HCEC 1CT (cell line): ENCODE data around the gene SATL1.
A peak's percentile ranks its signal among the peaks of the same experiment; 100 is the strongest.
"Not testable (repeated sequence)": the region's sequence is repeated elsewhere in the genome, so short reads cannot be mapped to it uniquely, and the experiment has no call there.

ENCODE experiments used
- DNase-seq: peaks from one replicate; pipeline ENCODE4 v3.0.0-alpha.2; 2017

SATL1 gene, protein sequence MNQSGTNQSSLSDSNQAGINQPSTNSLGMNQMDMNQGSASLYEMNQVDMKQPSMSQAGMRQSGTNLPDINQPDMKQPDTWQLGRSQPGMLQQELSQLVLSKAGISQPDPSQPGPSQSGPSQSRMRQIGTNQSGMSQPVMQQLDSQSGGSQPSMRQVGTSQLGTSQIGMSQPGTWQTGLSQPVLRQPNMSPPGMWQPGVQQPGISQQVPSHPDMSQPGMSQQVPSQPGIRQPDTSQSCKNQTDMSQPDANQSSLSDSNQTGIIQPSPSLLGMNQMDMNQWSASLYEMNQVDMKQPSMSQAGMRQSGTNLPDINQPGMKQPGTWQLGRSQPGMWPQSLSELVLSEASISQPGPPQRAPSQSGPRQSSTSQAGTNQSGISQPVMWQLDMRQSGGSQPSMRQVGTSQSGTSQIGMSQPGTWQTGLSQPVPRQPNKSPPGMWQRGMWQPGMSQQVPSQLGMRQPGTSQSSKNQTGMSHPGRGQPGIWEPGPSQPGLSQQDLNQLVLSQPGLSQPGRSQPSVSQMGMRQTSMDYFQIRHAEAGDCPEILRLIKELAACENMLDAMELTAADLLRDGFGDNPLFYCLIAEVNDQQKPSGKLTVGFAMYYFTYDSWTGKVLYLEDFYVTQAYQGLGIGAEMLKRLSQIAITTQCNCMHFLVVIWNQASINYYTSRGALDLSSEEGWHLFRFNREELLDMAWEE

GRCh38 chrX:85243761-85244449, at the start of gene SATL1, which contains the start of gene ZNF711:
SATL1 (minus strand) TSS chrX:85243779; CDS start chrX:85108968, 134,811 bp downstream.
ZNF711 (plus strand) TSS chrX:85243991; CDS start chrX:85247573, 3,582 bp downstream.
- no peak for DNase-seq

DNA sequence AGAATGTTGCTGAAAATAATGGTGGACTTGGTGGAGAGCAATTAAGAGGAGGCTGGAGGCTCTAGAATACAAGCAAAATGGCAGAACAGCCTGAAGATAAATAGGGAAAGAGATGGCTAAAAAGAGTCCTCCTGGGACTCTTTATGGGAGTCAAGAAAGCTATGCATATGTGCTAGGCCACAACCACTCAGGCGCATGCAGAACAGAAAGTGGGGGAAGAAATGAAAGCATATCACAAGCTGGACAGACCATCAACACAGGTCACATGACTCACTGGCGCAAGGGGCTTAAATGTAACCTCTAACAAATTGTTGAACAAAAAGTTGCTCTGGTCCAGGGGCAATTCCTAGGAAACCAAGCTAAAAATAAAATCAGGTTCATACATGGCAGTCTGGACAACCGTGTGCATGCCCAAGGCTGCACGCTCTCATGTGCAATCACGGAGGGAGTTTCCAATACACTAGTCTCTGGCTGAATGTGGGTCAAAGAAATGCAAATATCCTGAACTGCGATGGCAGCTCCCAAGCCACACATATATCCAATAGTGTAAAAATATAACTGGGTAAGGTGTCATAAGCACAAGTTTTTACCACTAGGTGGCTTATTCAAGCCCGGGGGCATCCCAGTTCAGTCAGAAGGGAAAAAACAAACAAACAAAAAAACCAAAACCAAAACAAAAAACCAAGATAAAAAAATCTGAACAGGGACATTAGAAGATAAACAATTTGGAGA, 45.6 kb upstream of the SATL1 start:
- no peak for DNase-seq

- not testable (repeated sequence) for DNase-seq
Observed at GRCh38 chrX:85285286-85285685, 41.7 kb upstream of the SATL1 start.

DNA sequence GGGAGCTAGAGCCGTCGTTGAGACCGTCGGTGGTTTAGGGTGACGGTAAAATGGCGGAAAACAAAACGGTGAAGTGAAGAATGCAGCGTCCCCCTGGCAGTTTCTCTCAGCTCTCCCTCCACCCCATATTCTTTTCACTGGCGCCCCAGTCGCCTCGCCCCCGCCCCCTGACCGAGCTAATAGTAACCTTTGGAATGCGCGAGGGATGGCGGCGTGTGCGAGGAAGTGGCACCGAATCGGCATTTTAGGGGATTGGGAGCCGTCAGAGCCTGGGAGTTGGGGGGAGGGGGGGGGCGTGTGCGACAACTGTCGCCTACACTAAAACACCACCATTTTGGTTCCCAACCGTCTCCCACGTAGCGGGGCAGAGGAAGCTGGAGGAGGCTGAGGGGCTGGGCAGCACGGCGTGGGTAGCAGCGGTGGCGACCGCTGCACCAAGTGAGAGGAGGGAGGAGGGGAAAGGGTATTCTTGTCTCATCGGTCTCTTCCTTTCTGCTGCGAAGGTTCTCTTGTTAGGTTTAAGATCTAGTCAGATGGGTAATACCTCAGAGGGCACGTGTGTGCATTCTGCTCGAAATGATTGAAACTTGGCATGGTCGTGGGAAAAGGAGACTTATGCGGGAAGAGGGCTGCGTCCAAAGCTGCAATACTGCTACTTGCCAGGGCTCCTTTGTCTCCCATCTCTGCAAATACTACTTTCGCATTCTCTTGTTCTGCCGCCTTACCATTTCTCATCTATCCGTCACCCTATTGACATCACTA, 1.1 kb upstream of the SATL1 start:
- no peak for DNase-seq

DNA sequence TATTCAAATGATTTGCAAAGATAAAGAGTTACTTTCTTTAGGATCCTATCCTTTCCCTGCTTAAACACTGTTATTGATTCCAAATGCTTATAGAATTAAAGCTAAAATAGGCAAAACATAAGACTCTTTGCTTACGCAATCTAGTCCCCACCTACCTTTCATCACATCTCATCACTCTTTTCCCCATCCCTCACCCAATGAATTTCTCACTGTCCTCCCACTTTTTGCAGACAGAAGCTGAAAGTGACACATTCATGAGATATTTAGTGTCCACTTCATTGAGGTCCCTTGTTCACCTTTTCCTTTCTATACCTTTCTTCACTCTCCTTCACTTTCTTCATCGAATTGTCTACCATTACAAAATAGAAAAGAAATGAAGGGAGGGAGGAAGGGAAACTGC, 424 bp downstream of the SATL1 start:
- DNase-seq: no peak

- no peak for DNase-seq
Observed at GRCh38 chrX:85223359-85223758, 20.2 kb downstream of the SATL1 start.

DNA sequence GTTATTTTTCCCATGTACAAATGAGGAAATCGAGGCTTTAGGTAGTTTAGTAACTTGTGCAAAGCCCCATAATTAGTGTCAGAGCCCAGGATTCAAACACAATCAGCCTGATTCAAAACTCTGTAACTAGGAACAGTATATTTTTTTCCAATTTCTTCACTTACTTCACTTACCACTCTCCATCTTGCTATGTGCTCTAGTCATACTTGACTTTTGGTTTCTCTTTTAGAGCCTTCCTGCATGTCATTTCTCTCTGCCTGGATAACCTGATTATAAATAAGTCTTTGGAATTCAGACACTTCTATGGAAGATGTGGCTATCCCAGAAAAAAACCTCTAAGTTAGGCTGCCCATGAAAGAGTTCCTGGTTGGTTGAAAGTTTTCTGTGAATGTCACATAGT, 22.2 kb downstream of the SATL1 start:
- no peak for DNase-seq

DNA sequence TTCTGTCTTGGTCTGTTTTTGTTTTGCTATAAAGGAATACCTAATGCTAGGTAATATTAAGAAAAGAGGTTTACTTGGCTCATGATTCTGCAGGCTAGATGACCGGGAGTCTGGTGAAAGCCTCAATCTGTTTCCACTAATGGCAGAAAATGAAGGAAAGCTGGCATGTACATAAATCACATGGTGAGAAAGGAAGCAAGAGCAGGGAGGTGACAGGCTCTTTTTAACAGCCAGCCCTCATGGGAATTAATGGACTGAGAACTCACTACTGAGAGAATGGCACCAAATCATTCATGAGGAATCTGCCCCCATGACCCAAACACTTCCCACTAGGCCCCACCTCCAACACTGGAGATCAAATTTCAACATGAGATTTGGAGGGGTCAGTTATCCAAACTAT, 27.6 kb downstream of the SATL1 start:
- no peak for DNase-seq

GRCh38 chrX:85213792-85214530, 29.6 kb downstream of the SATL1 start:
- DNase-seq: no peak

DNA sequence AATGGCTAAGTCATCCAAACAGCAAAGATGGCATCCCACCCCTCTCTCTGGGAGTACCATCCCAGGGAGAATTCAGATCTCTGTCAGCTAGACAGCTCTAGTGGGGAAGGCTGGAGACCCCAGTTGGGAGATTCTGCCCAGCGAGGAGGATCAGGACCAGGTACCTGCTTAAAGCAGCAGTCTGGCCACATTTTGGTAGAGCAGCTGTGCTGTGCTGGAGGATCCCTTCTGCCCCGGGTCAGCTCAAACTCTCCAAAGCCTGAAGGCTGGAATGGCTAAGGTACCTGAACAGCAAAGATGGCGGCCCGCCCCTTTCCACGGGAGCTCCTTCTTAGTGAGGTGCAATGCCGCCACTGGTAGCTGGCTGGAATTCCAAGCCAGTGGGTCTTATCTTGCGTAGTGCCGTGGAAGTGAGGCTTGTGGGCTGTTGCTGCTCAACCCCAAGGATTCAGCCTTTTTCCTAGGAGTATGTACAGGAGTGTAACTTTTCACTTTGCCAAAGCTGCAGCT, 40.1 kb downstream of the SATL1 start:
- no peak for DNase-seq

- DNase-seq: no peak
Observed at GRCh38 chrX:85196319-85196718, 47.3 kb downstream of the SATL1 start.

DNA sequence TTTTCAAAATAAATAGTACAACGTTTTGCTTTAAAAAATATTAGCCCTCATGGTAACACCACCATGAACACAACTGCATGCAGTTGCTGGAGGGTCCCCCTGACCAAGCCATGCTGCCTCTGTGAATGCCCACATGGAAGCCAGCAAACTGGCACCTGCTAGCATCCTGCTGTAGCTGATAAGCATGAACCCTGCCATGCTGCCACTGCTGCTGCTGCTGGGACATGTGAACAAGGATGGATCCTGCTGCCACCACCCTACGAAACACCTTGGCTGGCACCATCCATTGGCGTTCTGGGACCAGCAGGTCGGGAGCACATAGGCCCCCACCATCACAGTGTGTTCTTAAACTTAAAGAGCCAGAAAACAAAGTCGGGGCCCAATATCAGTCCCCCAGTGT, 83.9 kb downstream of the SATL1 start:
- DNase-seq: no peak

GRCh38 chrX:85140964-85141363, 102.6 kb downstream of the SATL1 start:
- no peak for DNase-seq

DNA sequence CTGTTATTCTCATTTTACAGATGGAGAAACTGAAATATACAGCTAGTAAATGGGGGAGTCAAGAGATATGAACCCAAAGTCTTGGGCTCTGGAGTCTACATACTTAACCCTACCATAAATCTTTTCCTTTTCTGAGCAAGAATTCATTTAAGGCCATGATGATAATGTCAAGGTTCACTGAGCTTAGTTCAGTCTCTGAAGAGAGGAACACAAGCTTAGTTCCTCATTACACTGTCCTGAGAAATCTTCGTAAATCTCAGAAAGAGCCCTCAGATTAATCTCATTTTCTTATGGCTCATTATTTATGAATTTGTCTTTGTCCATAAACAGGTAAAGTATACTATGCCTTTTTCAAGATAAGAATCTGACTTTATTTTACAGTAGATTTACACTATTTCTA, 104.2 kb downstream of the SATL1 start:
- DNase-seq: no peak

DNA sequence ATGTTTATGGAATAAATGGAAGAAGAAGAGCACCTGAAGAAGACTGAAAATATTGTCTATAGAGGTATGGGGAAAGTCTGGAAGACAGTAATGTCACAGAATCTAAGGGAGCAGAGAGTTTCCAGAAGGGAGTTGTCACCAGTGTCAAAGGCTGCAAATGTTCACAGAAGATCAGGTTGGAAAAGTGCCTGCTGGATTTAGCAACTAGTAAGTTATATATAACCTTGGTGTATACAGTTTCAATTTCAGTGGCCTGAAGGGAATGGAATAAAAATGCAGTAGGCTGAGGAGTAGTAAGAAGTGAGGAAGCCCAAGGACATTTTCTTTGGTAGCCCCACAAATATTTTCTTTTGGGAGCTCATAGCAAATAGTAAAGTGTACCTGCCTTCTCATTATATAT, 107.2 kb downstream of the SATL1 start:
- no peak for DNase-seq

- no peak for DNase-seq
Observed at GRCh38 chrX:85115252-85115651, 128.3 kb downstream of the SATL1 start.

DNA sequence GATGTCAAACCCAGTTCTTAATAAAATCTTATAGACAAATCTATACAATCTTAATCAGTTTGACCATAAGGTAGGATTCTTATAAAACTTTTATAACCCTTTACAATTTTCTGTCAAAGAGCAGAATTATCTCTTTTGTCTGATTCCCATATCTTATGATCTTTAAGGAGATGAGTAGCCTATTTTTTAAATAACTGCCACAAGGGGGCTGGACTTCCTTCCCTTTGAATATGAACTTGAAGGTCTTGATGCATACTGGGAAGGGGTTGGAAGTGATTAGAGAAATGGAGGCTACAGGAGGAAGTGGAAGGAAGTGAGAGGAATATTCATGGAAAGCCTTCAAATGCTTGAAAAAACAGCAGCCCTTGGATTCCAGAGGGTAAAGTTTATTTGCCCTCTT, 128.8 kb downstream of the SATL1 start:
- DNase-seq: no peak

- no peak for DNase-seq
Observed at GRCh38 chrX:85114171-85114570, 129.4 kb downstream of the SATL1 start.

- DNase-seq: no peak
Observed at GRCh38 chrX:85113746-85114145, 129.8 kb downstream of the SATL1 start.

DNA sequence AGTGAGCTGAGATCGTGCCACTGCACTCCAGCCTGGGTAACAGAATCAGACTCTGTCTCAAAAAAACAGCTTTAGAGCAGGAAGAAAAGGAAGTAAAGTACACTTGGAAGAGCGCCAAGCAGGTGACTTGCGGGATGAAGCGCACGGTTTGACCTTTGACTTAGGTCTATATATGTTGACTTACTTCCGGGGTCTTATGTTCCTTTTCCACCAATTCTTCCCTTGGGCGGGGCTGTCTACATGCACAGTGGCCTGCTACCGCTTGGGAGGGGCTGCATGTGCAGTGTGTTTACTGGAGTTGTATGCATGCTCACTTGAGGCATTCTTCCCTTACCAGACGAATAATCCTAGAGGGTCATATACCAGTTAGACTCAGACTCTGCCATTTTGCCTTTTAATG, 131.3 kb downstream of the SATL1 start:
- no peak for DNase-seq

GRCh38 chrX:85111347-85111746, 132.2 kb downstream of the SATL1 start:
- DNase-seq: peak; percentile 2
